HG02571 (cell line): ENCODE results near the gene GCLC.

Experiments
- ATAC-seq: cut with Tn5 transposase; IDR thresholded peaks from one replicate; pipeline ENCODE4 v1.9.1; 2021; ENCODE audit warnings: mild to moderate bottlenecking, moderate library complexity; ENCODE audit not compliant: unreplicated experiment

GCLC gene

GRCh38 chr6:53527249-53527765 lies 17.6 kb downstream of the GCLC start:
- no peak for ATAC-seq

GRCh38 chr6:53526000-53526399 lies 18.9 kb downstream of the GCLC start:
- no peak for ATAC-seq

DNA sequence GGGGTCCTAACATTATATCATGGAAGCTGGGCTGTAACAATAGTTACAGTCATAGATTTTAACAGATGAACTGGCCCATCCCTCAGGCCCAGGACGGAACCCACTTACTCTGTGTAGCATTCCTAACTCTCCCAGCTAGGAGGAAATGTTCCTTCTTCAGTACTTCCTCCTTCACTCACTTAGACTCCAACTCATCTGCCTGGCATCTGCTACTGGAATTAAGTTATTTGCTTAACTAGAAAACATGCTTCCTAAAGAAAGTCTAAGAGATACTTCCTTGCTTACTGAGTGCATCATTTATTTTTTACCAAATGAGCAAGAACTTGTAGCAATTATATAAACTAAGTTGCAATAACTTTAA lies 20.5 kb downstream of the GCLC start:
- no peak for ATAC-seq

- no peak for ATAC-seq
Measured at GRCh38 chr6:53523511-53524454, 21.1 kb downstream of the GCLC start.

- ATAC-seq: no peak
Measured at GRCh38 chr6:53520320-53520928, 24.5 kb downstream of the GCLC start.

DNA sequence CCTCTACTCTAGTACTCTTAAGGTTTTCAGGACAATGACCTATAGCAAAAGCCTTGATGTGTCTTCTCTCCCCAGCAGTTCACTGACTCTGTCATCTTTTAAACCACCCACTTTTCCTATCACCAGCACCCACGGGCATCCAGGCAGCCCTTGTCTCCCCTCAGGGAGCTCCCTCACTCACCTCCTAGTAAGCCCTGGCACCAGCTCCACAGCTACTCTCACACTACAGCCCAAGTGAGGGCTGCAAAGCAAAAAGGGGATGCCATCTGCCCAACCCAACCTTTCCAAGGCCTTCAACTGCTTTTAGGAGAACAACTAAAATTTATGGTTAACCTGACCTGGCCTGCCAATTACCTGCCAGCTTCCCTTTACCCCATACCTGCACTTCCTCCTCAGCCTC lies 26.0 kb downstream of the GCLC start:
- ATAC-seq: no peak

DNA sequence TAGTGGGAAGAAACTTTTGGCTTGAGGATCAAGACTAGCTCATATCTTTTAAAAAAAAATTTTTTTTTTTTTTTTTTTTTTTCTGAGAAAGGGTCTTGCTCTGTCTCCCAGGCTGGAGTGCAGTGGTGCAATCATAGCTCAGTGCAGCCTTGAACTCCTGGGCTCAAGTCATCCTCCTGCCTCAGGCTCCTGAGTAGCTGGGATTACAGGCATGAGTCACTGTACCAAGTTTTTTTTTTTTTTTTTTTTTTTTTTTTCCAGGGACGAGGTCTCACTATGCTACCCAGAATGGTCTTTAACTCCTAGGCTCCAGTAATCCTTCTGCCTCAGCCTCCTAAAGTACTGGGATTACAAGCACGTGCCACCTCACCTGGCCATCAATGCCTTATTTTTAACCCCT lies 27.9 kb downstream of the GCLC start:
- ATAC-seq: no peak

DNA sequence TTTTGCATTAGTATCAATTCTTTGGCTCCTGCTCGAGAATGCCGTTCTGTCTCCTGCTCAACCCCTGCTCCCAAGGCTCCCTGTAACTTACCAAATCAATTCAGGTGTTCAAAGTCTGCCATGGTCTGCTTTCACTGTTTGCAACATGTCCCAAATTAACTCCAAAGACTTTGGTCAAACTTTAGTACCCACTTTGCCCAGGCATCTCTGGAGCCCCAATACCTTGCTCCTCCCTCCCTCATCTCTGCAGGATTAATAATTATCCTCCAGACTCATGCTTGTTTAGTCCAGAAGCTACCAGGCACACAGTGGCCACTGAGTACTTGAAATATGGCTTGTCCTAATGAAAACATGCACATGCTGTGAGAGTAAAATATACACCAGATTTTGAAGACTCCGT lies 30.2 kb downstream of the GCLC start:
- ATAC-seq: no peak

DNA sequence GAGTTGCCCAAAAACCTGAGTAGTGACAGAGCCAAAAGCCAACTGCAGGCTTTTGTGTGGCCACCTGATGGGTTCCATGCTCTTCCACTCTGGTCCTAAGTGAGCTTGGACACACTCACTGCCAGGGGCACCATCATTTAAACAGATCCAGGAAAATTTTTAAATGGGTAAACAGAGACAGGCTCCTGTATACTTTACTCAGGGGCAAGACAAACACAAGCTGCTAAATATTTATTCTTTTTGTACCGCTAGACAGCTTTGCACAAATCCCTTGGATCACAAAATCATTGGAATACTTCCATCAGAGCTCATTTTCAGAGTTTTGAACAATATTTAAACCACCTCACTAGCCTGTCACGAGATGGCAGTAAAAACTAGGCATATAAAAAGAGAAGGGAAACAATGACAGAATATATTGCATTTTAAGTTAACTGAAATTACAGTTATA lies 31.4 kb downstream of the GCLC start:
- no peak for ATAC-seq

GRCh38 chr6:53513056-53513455 lies 31.8 kb downstream of the GCLC start:
- no peak for ATAC-seq

DNA sequence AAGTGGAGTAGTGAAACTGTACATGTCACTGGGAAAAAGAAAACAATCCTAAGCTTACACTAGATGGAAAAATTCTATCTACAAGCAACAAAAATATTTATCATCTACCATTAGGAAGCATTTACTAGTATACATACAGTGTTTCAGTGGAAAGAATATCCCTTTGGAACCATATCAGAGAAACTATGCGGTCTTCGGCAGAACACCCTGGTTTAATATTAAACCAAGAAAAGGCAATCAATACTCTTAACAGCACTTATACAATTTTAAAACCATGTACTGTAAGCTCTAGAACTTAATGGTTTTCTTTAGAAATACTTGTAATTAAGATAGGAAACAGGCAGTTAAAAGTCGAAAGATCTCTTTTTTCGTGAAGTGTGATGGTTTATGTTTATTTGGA lies 32.3 kb downstream of the GCLC start:
- ATAC-seq: no peak

DNA sequence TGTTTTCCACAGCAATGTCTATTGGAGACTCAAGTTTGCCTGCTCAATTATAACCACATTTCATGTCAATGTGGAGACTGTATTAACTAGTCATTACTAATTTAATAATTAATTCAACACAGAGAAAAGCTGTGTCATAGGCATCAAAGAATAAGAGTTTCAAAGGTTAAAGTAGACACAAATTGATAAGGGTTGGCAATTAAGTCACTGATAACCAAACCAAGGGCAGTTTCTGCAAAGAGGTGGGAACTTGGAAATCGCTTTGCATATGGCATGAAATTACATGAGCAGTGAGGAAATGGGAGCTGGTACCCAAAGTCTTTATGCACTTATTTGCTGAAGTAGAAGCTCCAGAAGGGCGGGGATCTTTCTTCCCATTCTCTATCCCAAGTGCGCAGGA lies 34.2 kb downstream of the GCLC start:
- ATAC-seq: no peak

- ATAC-seq: no peak
Measured at GRCh38 chr6:53506872-53507271, 38.0 kb downstream of the GCLC start.

GRCh38 chr6:53504512-53504911 lies 40.4 kb downstream of the GCLC start:
- no peak for ATAC-seq

DNA sequence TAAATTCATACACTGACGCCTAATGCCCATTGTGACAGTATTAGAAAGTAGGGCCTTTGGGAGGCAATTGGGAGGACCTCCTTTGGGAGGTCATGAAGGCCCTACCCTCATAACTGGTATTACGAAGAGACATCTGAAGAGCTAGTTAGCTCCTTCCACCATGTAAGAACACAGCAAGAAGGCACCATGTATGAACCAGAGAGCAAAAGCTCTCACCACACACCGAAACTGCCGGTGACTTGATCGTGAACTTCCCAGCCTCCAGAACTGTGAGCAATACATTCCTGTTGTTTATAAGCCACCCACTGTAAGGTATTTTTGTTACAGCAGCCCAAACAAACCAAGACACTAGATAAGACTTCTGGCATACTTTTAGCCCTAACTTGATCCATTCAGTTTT lies 41.8 kb downstream of the GCLC start:
- ATAC-seq: no peak

- no peak for ATAC-seq
Measured at GRCh38 chr6:53501432-53501831, 43.5 kb downstream of the GCLC start.

GRCh38 chr6:53500095-53500494 lies 44.8 kb downstream of the GCLC start:
- no peak for ATAC-seq

DNA sequence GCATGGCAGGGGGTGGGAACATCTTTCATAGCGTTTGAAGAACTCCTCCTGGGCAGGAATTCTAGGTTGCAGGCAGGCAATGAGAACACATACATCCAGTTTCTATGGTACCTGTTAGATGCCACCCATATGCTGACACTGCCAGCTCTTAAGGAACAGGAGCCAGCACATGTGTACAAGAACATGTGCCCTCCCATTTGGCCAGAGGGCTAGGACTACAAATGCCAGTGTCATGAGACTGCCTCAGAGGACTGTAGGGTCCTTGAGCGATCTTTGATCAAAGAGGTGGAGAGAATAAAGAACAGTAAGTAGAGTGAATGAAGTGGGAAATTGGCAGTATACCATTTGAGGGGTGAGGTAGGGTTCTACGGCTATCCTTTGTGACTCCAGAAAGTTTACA lies 45.8 kb downstream of the GCLC start:
- no peak for ATAC-seq

DNA sequence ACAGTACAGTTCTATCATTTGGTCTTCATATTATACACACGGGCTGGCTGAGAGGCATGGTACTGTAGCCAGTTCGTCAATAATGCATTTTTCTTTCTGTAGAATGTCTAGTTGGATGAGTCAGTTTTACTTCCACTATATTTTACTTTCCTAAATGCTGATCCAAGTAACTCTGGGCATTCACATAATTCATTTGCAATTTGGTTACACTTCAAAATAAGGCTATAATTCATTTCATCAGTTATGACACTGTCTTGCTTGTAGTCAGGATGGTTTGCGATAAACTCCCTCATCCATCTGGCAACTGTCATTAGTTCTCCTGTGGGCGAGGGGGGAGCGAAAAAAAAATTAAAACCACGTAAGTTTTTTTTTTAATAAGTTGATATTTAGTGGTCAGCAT lies 46.3 kb downstream of the GCLC start:
- ATAC-seq: no peak

GRCh38 chr6:53497905-53498304 lies 47.0 kb downstream of the GCLC start:
- no peak for ATAC-seq

- no peak for ATAC-seq
Measured at GRCh38 chr6:53496797-53497375, 48.0 kb downstream of the GCLC start.
